GM13976 (cell line): ENCODE measurements around the gene KLC3.
"Not testable (repeated sequence)": the region's sequence is repeated elsewhere in the genome, so short reads cannot be mapped to it uniquely, and the experiment has no call there.

Experiments used
- DNase-seq: peaks from one replicate; pipeline ENCODE4 v3.0.0; 2012; ENCODE audit warnings: low spot score
- CTCF ChIP-seq: IDR thresholded peaks from 2 replicates; pipeline ENCODE4 v1.5.1; 2012; ENCODE audit warnings: borderline replicate concordance, mild to moderate bottlenecking; ENCODE audit not compliant: insufficient read depth; ENCODE audit errors: extremely low read depth, missing control alignments, control extremely low read depth
- in situ Hi-C: fragments of 300-500 bp; cut with MboI; formaldehyde crosslinking; loops from one replicate; pipeline ENCODE4 v1.12.0; 2022; ENCODE audit warnings: low sequenced_read_pairs, mixed read lengths, inconsistent platforms; ENCODE audit not compliant: unreplicated experiment

Gene KLC3

GRCh38 chr19:45323671-45324081 is 16.9 kb upstream of the KLC3 start:
- in situ Hi-C loops, result no loop called here
- TF ChIP-seq CTCF, result no peak
- DNase-seq, result no peak

- in situ Hi-C loops, result no loop called here
- TF ChIP-seq CTCF, result no peak
- DNase-seq, result no peak
Observed at GRCh38 chr19:45324349-45324907, 16.1 kb upstream of the KLC3 start.

- in situ Hi-C loops, result no loop called here
- no peak for TF ChIP-seq CTCF
- no peak for DNase-seq
Observed at GRCh38 chr19:45327404-45328143, 13.0 kb upstream of the KLC3 start.

- in situ Hi-C loops, result no loop called here
- no peak for TF ChIP-seq CTCF
- DNase-seq, result no peak
Observed at GRCh38 chr19:45331411-45331810, 9.1 kb upstream of the KLC3 start.

- TF ChIP-seq CTCF, result no peak
- DNase-seq, result no peak
- in situ Hi-C loops, result no loop called here
Observed at GRCh38 chr19:45333609-45334303, 6.8 kb upstream of the KLC3 start.

- in situ Hi-C loops, DNase-seq: not testable (repeated sequence)
Observed at GRCh38 chr19:45334881-45335280, 5.7 kb upstream of the KLC3 start.

- no peak for TF ChIP-seq CTCF
- DNase-seq, result no peak
- in situ Hi-C loops, result no loop called here
Observed at GRCh38 chr19:45336696-45337251, 3.8 kb upstream of the KLC3 start.
